ENCODE data around the gene SEC14L2.
"Not testable (repeated sequence)": the region's sequence is repeated elsewhere in the genome, so short reads cannot be mapped to it uniquely, and the experiment has no call there.

The SEC14L2 gene

GRCh38 chr22:30460555-30460954 is 63.7 kb downstream of the SEC14L2 start:
- DNase-seq = not testable (repeated sequence)

- no peak for DNase-seq
Measured at GRCh38 chr22:30469165-30469564, 72.3 kb downstream of the SEC14L2 start.

- no peak for DNase-seq
Measured at GRCh38 chr22:30470655-30471054, 73.8 kb downstream of the SEC14L2 start.

GRCh38 chr22:30471616-30472318 is 74.9 kb downstream of the SEC14L2 start, which contains the start of gene SEC14L3:
TSS of gene SEC14L3 (minus strand) at chr22:30472017. CDS start at chr22:30471958, 59 bp downstream.
- DNase-seq = peak; percentile 35

- DNase-seq = no peak
Measured at GRCh38 chr22:30472994-30473720, 76.3 kb downstream of the SEC14L2 start.

GRCh38 chr22:30474121-30474520 is 77.3 kb downstream of the SEC14L2 start:
- DNase-seq = no peak
